Upper lobe of left lung (tissue), 6 donors: ENCODE data around the gene SEL1L3. TPM values are rescaled to one million over a fixed set of nuclear protein-coding genes. Genes with fewer than 3 reads are reported as not detected.

Experiments
- ATAC-seq, 2 donors: fragments of 200-7000 bp; cut with Tn5 transposase; one replicate each; pipeline ENCODE4 v1.9.1; 2022; ENCODE audit warnings: mild to moderate bottlenecking in 2 of 2, moderate library complexity in 2 of 2; ENCODE audit not compliant: low FRiP score in 2 of 2
- DNase-seq, 2 donors: peaks; one replicate each; pipeline ENCODE4 v3.0.0-alpha.2; 2019 to 2020
- H3K27ac ChIP-seq, 4 donors: fragments of 200-600 bp; sonication (generic); one replicate each; pipeline ENCODE4 v1.5.1; 2016 to 2019
- H3K27me3 ChIP-seq, 4 donors: fragments of 200-600 bp; sonication (generic); one replicate each; pipeline ENCODE4 v1.5.1; 2017 to 2019
- H3K36me3 ChIP-seq, 4 donors: fragments of 200-600 bp; sonication (generic); one replicate each; pipeline ENCODE4 v1.5.1; 2016 to 2019
- H3K4me1 ChIP-seq, 4 donors: fragments of 200-600 bp; sonication (generic); one replicate each; pipeline ENCODE4 v1.5.1; 2018 to 2019
- H3K4me3 ChIP-seq, 4 donors: fragments of 200-600 bp; sonication (generic); one replicate each; pipeline ENCODE4 v1.5.1; 2017 to 2019; ENCODE audit warnings: mild to moderate bottlenecking in 2 of 4, moderate library complexity in 1 of 4
- H3K9me3 ChIP-seq, 4 donors: fragments of 200-600 bp; sonication (generic); one replicate each; pipeline ENCODE4 v1.5.1; 2018 to 2019
- EP300 ChIP-seq, 4 donors: sonication (generic); formaldehyde crosslinking; IDR thresholded peaks; one replicate each; pipeline ENCODE4 v1.5.1; 2017; ENCODE audit warnings: antibody characterized with exemption in 4 of 4, control low read depth in 2 of 4
- POLR2A ChIP-seq, 4 donors: fragments of 450-650 bp; IDR thresholded peaks; one replicate each; pipeline ENCODE4 v1.5.1; 2016 to 2017; ENCODE audit warnings: antibody characterized with exemption in 4 of 4, mild to moderate bottlenecking in 2 of 4
- POLR2AphosphoS5 ChIP-seq, 2 donors: sonication (generic); formaldehyde crosslinking; IDR thresholded peaks; one replicate each; pipeline ENCODE4 v1.5.1; 2017; ENCODE audit warnings: antibody characterized with exemption in 2 of 2
- WGBS, 2 donors: methylation state at CpG; one replicate each; pipeline ENCODE4 v1.1.5; 2017 to 2018; 5-methylcytosine and 5-hydroxymethylcytosine counted together
- total RNA-seq, 6 donors: library from RNA; depleted of rRNA in 4 of 6; stranded (reverse); fragments of >200 nt in 4 of 6; gene quantifications; one replicate each; pipeline versions ENCODE4 v1.1.0 to v1.2.1, GENCODE V29; 2016 to 2021
- TF ChIP-seq, protein P1 (sequence below), 6 experiments: fragments of 450-650 bp in 4 of 6; fragments of 200-600 bp in 2 of 6; sonication (generic) in 2 of 6; IDR thresholded peaks; one replicate each; pipeline ENCODE4 v1.5.1; 2016 to 2019; ENCODE audit warnings: antibody characterized with exemption in 6 of 6
- donor health status: DM: no; HTN: no; CAD: no; lungs with moderate emphysema.
- donor health status: DM: no; HTN: yes; CAD: no; lungs with severe emphysema.

The SEL1L3 gene
- total RNA-seq, 6 donors from 2014 or later: 41.7 to 197 (median 64.7) TPM

DNA sequence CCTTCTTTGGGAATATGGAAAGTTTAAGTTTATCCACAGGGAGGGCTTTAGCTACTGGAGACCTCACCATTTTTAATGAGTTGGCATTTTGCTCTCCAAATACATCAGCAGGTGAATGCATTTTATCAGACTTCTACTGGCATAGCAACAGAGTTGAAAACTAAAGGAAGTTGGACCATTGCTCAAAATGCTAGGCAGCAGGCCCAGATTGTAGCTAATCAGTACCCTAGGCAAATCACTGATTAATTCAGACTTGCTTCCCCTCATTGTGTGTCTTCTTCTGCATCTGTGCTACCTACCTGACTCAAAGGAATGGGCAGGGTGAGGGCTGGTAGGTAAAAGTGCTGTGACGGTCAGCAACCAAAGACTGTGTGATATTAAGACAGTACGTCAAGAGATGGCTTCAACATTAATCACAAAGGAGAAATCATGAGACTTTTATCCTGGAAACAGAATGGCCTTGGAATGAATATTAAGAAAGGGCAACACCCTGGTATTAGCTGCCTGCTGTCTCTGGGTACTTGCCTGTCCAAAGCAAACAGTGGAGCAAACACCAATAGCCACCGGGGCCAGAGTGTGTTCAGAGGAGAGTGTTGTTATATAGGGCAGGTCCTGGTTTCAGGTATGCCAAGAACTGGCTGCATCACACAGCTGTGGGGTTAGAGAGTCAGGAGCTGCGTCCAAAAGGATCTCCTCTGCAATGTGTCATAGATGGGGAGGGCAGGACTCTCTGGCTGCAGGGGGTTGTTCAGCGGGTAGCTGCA is 34.2 kb upstream of the SEL1L3 start:
- 75 to 84% methylated on average over 5 of the region's 5 CpGs for WGBS, 2 donors
- DNase-seq: peak in 1 of 2 donors; percentile 43
- TF ChIP-seq POLR2AphosphoS5 (IDR thresholded peaks at IDR 0.05) (no peak), EP300 (IDR thresholded peaks at IDR 0.05) (no peak), POLR2A (IDR thresholded peaks at IDR 0.05) (no peak)
- TF ChIP-seq, protein P1, sequence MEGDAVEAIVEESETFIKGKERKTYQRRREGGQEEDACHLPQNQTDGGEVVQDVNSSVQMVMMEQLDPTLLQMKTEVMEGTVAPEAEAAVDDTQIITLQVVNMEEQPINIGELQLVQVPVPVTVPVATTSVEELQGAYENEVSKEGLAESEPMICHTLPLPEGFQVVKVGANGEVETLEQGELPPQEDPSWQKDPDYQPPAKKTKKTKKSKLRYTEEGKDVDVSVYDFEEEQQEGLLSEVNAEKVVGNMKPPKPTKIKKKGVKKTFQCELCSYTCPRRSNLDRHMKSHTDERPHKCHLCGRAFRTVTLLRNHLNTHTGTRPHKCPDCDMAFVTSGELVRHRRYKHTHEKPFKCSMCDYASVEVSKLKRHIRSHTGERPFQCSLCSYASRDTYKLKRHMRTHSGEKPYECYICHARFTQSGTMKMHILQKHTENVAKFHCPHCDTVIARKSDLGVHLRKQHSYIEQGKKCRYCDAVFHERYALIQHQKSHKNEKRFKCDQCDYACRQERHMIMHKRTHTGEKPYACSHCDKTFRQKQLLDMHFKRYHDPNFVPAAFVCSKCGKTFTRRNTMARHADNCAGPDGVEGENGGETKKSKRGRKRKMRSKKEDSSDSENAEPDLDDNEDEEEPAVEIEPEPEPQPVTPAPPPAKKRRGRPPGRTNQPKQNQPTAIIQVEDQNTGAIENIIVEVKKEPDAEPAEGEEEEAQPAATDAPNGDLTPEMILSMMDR (IDR thresholded peaks at IDR 0.05): no peak
- H3K9me3 ChIP-seq: no peaks in the 10 kb centered on the region
- peak; percentile 34 to 83 for ATAC-seq
- no peaks in the 10 kb centered on the region for H3K36me3 ChIP-seq
- no peaks in the 10 kb centered on the region for H3K27me3 ChIP-seq
- H3K27ac ChIP-seq: no peak overlapping the region
- H3K4me3 ChIP-seq: no peak overlapping the region
- peaks cover 0 to 8% (median 0%) of the 10 kb centered on the region in 4 donors for H3K4me1 ChIP-seq

DNA sequence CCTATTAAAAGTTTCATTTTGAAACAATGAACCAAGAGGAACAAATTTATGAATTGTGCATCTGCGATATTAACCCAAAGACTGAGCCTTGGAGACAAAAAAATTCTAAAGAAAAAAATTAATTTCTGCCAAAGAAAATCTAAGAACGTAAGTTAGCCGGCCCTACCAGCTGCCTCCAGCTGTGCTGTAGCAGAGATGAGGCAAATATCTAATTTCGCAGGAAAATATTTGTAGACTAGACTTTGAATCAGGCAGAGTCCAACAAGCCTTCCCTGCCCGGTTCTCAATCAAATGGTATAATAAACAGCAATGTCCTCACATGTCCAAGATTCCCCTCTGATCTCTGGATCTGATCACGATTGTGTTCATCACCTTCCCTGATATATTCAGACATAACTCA is 30.0 kb upstream of the SEL1L3 start:
- Histone ChIP-seq H3K4me1 (peaks cover 0 to 8% (median 0%) of the 10 kb centered on the region in 4 donors), H3K27me3 (no peaks in the 10 kb centered on the region), H3K36me3 (no peaks in the 10 kb centered on the region), H3K9me3 (no peaks in the 10 kb centered on the region), H3K27ac (no peak overlapping the region), H3K4me3 (no peak overlapping the region)
- no peak for DNase-seq
- ATAC-seq: no peak
- WGBS, 2 donors: 72 to 73% methylated on average over 6 of the region's 6 CpGs
- TF ChIP-seq, protein P1 (IDR thresholded peaks at IDR 0.05): no peak
- no peak for TF ChIP-seq POLR2A (IDR thresholded peaks at IDR 0.05)
- no peak for TF ChIP-seq EP300 (IDR thresholded peaks at IDR 0.05)
- no peak for TF ChIP-seq POLR2AphosphoS5 (IDR thresholded peaks at IDR 0.05)

DNA sequence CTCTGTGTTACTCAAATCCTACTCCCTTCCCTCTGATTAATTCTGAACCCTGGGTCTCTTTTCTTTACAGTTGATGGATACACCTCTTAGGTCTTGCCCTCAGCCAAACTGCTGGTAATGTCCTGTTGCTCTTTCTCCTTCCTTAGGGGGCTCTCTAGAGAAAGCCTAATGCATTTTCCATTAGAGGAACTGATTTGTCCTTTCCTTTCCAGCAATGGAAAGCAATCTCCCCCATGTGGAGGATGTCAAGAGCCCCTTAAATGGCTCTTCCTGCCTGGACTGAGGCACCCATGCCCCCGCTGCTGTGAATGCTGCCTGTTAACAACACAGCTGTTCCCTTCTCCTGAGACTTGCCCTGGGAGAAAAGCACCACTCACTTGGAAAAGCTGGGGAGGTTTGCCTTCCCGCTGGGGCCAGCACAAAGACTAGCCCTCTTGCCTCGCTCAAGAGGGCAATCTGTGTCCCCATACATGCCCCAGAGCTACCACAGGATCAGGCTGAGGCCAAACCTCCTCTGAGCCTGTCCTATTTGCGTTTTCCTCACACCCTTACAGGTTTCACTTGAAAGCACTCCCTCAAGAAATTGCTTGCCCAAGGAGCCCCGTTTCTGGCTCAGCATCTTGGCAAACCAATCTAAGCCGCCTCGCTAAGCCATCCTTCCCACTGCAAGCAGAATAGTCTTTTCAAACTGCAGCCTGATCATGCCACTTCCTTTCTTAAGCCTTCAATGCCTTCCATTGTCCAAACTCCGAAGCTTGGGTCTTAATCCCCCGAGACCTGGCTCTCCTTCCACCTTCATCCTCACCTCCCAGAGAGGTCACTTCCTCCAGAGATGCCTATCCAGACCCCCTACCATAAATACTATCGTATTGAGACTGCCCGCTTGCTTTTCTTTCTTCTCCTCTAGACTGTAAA is 28.0 kb upstream of the SEL1L3 start:
- Histone ChIP-seq H3K27me3 (no peaks in the 10 kb centered on the region), H3K27ac (no peak overlapping the region), H3K4me3 (no peak overlapping the region), H3K9me3 (no peaks in the 10 kb centered on the region), H3K4me1 (peaks cover 0 to 4% (median 0%) of the 10 kb centered on the region in 4 donors), H3K36me3 (no peaks in the 10 kb centered on the region)
- no peak for ATAC-seq
- 81 to 85% methylated on average over 9 to 11 of the region's 11 CpGs for WGBS, 2 donors
- no peak for DNase-seq
- no peak for TF ChIP-seq POLR2A (IDR thresholded peaks at IDR 0.05)
- TF ChIP-seq, protein P1 (IDR thresholded peaks at IDR 0.05): no peak
- TF ChIP-seq POLR2AphosphoS5 (IDR thresholded peaks at IDR 0.05): no peak
- no peak for TF ChIP-seq EP300 (IDR thresholded peaks at IDR 0.05)

DNA sequence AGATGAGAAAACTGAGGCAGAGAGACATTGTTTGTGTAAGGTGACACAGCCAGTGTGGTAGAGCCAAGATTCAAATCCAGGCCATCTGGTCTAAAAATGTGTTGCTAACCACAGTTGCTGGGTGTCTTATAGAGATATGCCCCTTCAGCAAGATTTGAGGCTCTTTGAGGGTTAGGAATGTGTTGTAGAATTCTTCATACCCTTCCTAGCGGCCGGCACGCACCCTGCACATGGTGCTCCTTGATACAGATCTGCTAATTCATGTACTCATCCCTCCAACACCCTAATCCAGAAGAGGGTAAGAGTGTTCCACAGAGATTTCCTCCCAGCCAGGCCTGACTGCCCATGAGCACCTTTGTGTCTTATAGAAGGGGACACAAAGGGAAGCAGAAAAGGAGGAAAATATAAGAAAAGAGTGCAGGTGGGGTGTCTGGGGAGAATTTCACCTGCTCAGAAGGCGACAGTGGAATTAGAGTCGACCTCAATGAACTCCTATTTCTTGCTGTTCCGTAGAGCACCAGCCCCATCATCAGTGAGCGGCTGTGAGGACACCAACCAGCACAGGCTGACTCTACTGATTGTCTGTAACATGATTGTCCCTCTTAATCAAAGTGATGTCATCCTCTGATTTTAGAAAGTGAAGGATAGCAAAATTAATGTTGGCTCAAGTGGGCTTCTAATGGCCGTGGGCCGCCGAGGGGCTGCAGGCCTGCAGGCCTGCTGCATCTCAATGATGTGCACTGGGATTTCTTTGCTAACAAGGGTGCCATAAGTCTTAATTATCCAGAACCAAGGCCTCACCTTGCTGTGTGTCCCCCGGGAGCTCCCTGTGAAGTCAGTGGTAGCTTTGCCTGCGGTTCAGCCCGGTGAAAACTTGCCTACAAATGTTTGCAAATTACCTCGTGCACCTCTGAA is 27.1 kb upstream of the SEL1L3 start:
- Histone ChIP-seq H3K9me3 (no peaks in the 10 kb centered on the region), H3K36me3 (no peaks in the 10 kb centered on the region), H3K4me1 (peaks cover 0 to 4% (median 1%) of the 10 kb centered on the region in 4 donors), H3K27me3 (no peaks in the 10 kb centered on the region), H3K4me3 (no peak overlapping the region), H3K27ac (no peak overlapping the region)
- 89 to 93% methylated on average over 14 of the region's 14 CpGs for WGBS, 2 donors
- TF ChIP-seq POLR2AphosphoS5 (IDR thresholded peaks at IDR 0.05): no peak
- no peak for TF ChIP-seq EP300 (IDR thresholded peaks at IDR 0.05)
- TF ChIP-seq, protein P1 (IDR thresholded peaks at IDR 0.05): no peak
- TF ChIP-seq POLR2A (IDR thresholded peaks at IDR 0.05): no peak
- ATAC-seq (no peak), DNase-seq (peak in 1 of 2 donors; percentile 17)
